HepG2 (cell line): Measurements from ENCODE around the gene ATP6V0D1. TPM values are rescaled to one million over a fixed set of nuclear protein-coding genes. Genes with fewer than 3 reads are reported as not detected.

Experiments used
- FOSL2 ChIP-seq: sonication (generic); formaldehyde crosslinking; IDR thresholded peaks from 2 replicates; pipeline ENCODE4 v1.4.0; 2020; ENCODE audit warnings: missing genetic modification reagents
- GABPB1 ChIP-seq: IDR thresholded peaks from 2 replicates; pipeline ENCODE4 v1.6.1; 2016; ENCODE audit warnings: mild to moderate bottlenecking, missing genetic modification reagents, moderate library complexity, missing compliant biosample characterization
- IKZF1 ChIP-seq: fragments of 450-650 bp; IDR thresholded peaks from 2 replicates; pipeline ENCODE4 v1.7.1; 2016
- MIER3 ChIP-seq: IDR thresholded peaks from 2 replicates; pipeline ENCODE4 v1.6.1; 2016; ENCODE audit warnings: missing compliant biosample characterization, borderline replicate concordance
- NBN ChIP-seq: fragments of 450-650 bp; conservative IDR thresholded peaks from 2 replicates; pipeline ENCODE4 v1.6.1; 2017
- SIX4 ChIP-seq: sonication (generic); formaldehyde crosslinking; IDR thresholded peaks from 2 replicates; pipeline ENCODE4 v1.4.0; 2020; ENCODE audit warnings: missing genetic modification reagents
- SMAD3 ChIP-seq: sonication (generic); formaldehyde crosslinking; IDR thresholded peaks from 2 replicates; pipeline ENCODE4 v1.4.0; 2020; ENCODE audit warnings: missing genetic modification reagents
- SMC3 ChIP-seq: IDR thresholded peaks from 2 replicates; pipeline ENCODE4 v1.6.1; 2011; ENCODE audit warnings: low read length, improper control_type of control experiment
- SP5 ChIP-seq: IDR thresholded peaks from 2 replicates; pipeline ENCODE4 v1.6.1; 2016; ENCODE audit warnings: low read depth, borderline replicate concordance
- SRSF1 ChIP-seq: fragments of 200-400 bp; formaldehyde crosslinking; optimal IDR thresholded peaks from 2 replicates; pipeline ENCODE3; 2017; ENCODE audit warnings: mild to moderate bottlenecking, low read depth, low read length, moderate library complexity
- TCF7L2 ChIP-seq: IDR thresholded peaks from 2 replicates; pipeline ENCODE4 v1.6.1; 2011; ENCODE audit warnings: mild to moderate bottlenecking, low read depth, low read length, moderate library complexity
- TIGD3 ChIP-seq: sonication (generic); formaldehyde crosslinking; IDR thresholded peaks from 2 replicates; pipeline ENCODE4 v1.5.1; 2020; ENCODE audit warnings: mild to moderate bottlenecking, missing genetic modification reagents, borderline replicate concordance
- ZFYVE20 ChIP-seq: sonication (generic); formaldehyde crosslinking; IDR thresholded peaks from 2 replicates; pipeline ENCODE4 v1.8.0; 2023; ENCODE audit warnings: low read depth, mild to moderate bottlenecking, moderate library complexity, missing genetic modification reagents, borderline replicate concordance
- ZNF230 ChIP-seq: sonication (generic); formaldehyde crosslinking; IDR thresholded peaks from 2 replicates; pipeline ENCODE4 v1.4.0; 2020; ENCODE audit warnings: mild to moderate bottlenecking, missing genetic modification reagents
- ZNF234 ChIP-seq: sonication (generic); formaldehyde crosslinking; conservative IDR thresholded peaks from 2 replicates; pipeline ENCODE4 v1.5.1; 2020; ENCODE audit warnings: mild to moderate bottlenecking, missing genetic modification reagents
- ZNF773 ChIP-seq: sonication (generic); formaldehyde crosslinking; IDR thresholded peaks from 2 replicates; pipeline ENCODE4 v1.4.0; 2020; ENCODE audit warnings: missing genetic modification reagents, borderline replicate concordance
- ZNF891 ChIP-seq: sonication (generic); formaldehyde crosslinking; IDR thresholded peaks from 2 replicates; pipeline ENCODE4 v1.5.0; 2020; ENCODE audit warnings: mild to moderate bottlenecking, missing genetic modification reagents
- ZSCAN30 ChIP-seq: sonication (generic); formaldehyde crosslinking; IDR thresholded peaks from 2 replicates; pipeline ENCODE4 v1.5.0; 2020; ENCODE audit warnings: mild to moderate bottlenecking, missing genetic modification reagents
- polyA plus RNA-seq, 8 experiments: library from polyadenylated mRNA; depleted of rRNA in 3 of 8; stranded (reverse) in 7 of 8; unstranded in 1 of 8; fragments of >200 nt; fragmentation: Illumina TruSeq in 4 of 8; extraction: Trizol in 4 of 8; gene quantifications; 2 replicates each; pipeline versions ENCODE4 v1.2.1 to v1.2.3, GENCODE V29; 2011 to 2016; ENCODE audit warnings: low read depth in 4 of 8, missing spikeins in 1 of 8, mixed read lengths in 1 of 8; ENCODE audit not compliant: insufficient read depth in 1 of 8
- total RNA-seq, 5 experiments: library from RNA; depleted of rRNA; stranded (reverse); fragments of >200 nt; fragmentation: Illumina TruSeq; extraction: Trizol; gene quantifications; 2 replicates each; pipeline ENCODE4 v1.2.3, GENCODE V29; 2016; ENCODE audit warnings: low read depth in 1 of 5
- TF ChIP-seq, protein P1 (sequence below): sonication (generic); formaldehyde crosslinking; IDR thresholded peaks from 2 replicates; pipeline ENCODE4 v1.4.0; 2020; ENCODE audit warnings: mild to moderate bottlenecking, missing genetic modification reagents
- TF ChIP-seq, protein P2 (sequence below): sonication (generic); formaldehyde crosslinking; conservative IDR thresholded peaks from 2 replicates; pipeline ENCODE4 v1.8.1; 2023; ENCODE audit warnings: missing genetic modification reagents

The ATP6V0D1 gene
- total and polyA plus RNA-seq, 2 of the 13 experiments (the other 11 are each of a cell fraction or from before 2014, with no cell fraction given), result 51.1 to 61.3 TPM

GRCh38 chr16:67480833-67481560, at the start of gene ATP6V0D1 (continued):
- TF ChIP-seq ZNF773 (CRISPR knock-in tag) (0 out of 2 replicates have a peak, but pooled peaks have one; percentile 19), TIGD3 (no peak; the same call in 1 of the 2 replicates), ZSCAN30 (CRISPR knock-in tag) (peak; percentile 92), ZFYVE20 (no peak), GABPB1 (CRISPR knock-in tag) (peak; percentile 96), SMC3 (no peak; the same call in 1 of the 2 replicates), ZNF891 (CRISPR knock-in tag) (peak; percentile 56; the same call in 1 of the 2 replicates), SIX4 (CRISPR knock-in tag) (peak; percentile 76), ZNF230 (CRISPR knock-in tag) (no peak), SMAD3 (CRISPR knock-in tag) (peak; percentile 78), NBN (no peak), TCF7L2 (no peak), FOSL2 (CRISPR knock-in tag) (peak; percentile 62), ZNF234 (no peak), IKZF1 (no peak), SP5 (peak; percentile 91), MIER3 (CRISPR knock-in tag) (peak; percentile 88; the same call in 1 of the 2 replicates), SRSF1 (peak; percentile 14)
- TF ChIP-seq, protein P1, sequence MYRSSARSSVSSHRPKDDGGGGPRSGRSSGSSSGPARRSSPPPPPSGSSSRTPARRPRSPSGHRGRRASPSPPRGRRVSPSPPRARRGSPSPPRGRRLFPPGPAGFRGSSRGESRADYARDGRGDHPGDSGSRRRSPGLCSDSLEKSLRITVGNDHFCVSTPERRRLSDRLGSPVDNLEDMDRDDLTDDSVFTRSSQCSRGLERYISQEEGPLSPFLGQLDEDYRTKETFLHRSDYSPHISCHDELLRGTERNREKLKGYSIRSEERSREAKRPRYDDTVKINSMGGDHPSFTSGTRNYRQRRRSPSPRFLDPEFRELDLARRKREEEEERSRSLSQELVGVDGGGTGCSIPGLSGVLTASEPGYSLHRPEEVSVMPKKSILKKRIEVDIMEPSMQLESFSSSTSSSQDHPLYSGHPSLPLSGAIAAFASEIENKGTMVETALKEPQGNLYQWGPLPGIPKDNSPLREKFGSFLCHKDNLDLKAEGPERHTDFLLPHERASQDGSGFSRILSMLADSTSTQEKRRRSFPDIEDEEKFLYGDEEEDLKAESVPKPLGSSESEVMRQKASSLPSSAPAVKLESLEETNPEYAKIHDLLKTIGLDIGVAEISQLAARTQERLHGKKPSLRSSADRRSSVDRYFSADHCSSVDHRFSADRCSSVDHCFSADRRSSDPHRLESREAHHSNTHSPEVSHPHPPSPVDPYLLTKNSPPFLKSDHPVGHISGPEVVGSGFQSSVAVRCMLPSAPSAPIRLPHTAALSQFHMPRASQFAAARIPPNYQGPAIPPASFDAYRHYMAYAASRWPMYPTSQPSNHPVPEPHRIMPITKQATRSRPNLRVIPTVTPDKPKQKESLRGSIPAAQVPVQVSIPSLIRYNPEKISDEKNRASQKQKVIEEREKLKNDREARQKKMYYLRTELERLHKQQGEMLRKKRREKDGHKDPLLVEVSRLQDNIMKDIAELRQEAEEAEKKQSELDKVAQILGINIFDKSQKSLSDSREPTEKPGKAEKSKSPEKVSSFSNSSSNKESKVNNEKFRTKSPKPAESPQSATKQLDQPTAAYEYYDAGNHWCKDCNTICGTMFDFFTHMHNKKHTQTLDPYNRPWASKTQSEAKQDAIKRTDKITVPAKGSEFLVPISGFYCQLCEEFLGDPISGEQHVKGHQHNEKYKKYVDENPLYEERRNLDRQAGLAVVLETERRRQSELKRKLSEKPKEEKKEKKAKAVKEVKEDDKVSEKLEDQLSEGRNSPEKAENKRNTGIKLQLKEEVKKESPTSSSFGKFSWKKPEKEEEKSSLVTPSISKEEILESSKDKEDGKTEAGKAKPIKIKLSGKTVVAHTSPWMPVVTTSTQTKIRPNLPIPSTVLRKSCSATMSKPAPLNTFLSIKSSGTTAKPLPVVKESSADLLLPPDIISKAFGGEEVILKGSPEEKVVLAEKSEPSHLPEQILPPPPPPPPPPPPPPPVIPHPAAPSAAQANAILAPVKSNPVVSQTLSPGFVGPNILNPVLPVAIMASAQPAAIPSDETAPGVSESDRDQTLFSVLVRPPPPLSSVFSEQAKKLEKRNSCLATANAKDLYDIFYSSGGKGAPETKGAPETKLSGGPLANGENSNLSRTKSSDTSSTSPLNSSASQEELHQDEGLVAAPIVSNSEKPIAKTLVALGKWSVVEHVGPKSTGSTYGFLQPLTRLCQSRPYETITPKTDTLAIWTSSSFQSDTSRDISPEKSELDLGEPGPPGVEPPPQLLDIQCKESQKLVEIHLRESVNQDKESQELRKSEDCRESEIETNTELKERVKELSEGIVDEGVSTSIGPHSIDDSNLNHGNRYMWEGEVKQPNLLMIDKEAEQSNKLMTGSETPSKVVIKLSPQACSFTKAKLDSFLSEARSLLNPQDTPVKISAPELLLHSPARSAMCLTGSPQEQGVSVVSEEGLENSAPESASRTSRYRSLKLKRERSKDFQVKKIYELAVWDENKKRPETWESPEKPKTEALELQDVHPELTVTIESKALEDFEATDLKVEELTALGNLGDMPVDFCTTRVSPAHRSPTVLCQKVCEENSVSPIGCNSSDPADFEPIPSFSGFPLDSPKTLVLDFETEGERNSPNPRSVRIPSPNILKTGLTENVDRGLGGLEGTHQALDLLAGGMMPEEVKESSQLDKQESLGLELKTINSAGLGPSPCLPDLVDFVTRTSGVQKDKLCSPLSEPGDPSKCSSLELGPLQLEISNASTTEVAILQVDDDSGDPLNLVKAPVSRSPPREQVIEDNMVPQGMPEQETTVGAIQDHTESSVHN (CRISPR knock-in tag), result no peak
- TF ChIP-seq, protein P2, sequence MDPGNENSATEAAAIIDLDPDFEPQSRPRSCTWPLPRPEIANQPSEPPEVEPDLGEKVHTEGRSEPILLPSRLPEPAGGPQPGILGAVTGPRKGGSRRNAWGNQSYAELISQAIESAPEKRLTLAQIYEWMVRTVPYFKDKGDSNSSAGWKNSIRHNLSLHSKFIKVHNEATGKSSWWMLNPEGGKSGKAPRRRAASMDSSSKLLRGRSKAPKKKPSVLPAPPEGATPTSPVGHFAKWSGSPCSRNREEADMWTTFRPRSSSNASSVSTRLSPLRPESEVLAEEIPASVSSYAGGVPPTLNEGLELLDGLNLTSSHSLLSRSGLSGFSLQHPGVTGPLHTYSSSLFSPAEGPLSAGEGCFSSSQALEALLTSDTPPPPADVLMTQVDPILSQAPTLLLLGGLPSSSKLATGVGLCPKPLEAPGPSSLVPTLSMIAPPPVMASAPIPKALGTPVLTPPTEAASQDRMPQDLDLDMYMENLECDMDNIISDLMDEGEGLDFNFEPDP, result peak; percentile 96; the same call in 1 of the 2 replicates
